Measurements from ENCODE around the gene AGT.
"Not testable (repeated sequence)": the region's sequence is repeated elsewhere in the genome, so short reads cannot be mapped to it uniquely, and the experiment has no call there.

The AGT gene

GRCh38 chr1:230744382-230744781, 30.5 kb upstream of the AGT start:
- peak; percentile 20 for DNase-seq (ENCODE audit: low read depth)

- no peak for DNase-seq (ENCODE audit: low read depth)
Observed at GRCh38 chr1:230743899-230744298, 30.0 kb upstream of the AGT start.

DNA sequence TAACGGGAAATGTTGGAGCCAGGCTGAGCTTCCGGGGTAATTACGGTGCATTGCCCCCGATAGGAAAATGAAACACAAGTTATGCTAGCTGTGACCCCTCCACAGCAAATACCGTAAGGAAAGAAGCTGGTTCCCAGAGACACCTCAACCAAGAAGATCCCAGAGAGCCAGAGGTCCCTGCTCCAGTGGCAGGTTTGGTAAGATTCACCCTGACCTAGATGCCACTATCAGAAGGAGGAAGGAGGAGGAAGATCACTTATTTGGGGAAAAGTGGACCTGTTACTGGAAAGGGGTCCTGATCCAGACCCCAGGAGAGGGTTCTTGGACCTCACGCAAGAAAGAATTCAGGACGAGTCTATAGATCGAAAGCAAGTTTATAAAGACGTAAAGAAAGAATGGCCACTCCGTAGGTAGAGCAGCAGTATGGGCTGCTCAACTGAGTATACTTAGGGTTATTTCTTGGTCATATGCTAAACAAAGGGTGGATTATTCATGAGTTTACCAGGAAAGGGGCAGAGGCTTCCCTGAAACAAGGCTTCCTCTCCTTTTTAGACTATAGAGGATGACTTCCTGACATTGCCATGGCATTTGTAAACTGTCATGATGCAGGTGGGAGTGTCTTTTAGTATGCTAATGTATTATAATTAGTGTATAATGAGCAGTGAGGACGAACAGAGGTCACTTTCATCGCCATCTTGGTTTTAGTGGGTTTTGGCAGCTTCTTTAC, 25.8 kb upstream of the AGT start:
- no peak for DNase-seq (ENCODE audit: low read depth)

DNA sequence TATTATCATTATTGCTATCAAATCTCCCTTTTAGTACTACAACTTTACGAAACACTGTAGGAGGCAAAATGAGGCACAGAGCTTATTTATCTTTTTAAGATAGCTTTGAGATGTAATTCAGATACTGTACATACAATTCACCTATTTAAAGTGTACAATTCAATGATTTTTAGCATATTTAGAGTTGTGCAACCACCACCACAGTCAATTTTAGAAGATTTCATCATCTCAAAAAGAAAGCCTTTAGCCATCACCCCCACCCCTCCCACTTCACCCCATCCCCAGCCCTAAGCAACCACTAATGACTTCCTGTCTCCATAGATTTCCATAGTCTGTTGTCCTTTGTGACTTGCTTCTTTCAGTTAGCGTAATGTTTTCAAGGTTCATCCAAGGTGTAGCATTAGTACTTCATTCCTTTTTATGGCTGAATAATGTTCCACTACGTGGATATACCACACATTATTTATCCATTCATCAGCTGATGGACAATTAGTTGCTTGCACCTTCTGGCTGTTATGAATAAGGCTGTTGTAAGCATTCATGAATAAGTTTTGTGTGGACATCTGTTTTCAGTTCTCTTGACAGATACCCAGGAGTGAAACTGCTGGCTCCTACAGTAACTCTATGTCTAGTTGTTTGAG, 23.8 kb upstream of the AGT start:
- DNase-seq (ENCODE audit: low read depth) = no peak

DNA sequence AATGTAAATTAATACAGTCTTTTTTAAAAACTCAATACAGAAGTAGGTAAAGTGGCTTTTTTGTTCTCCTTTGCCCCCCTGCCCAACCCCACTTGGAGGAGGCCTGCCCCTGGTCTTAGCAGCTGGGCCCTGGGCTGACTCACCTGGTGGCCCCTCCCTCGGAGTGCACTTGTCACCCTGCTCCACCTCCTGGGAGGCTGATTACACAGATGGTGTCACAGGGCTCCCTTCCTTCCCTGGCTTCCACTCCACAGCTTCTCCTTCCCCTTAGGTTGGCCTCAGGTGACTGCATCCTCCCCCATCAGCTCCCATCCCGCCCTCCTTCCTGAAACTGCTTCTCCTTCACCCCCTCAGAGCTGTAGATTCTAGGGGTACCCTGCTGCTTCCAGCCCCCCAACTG, 21.5 kb upstream of the AGT start:
- no peak for DNase-seq (ENCODE audit: low read depth)

GRCh38 chr1:230730977-230731376, 17.1 kb upstream of the AGT start:
- DNase-seq (ENCODE audit: low read depth) = no peak

- no peak for DNase-seq (ENCODE audit: low read depth)
Observed at GRCh38 chr1:230728710-230729392, 14.9 kb upstream of the AGT start.

DNA sequence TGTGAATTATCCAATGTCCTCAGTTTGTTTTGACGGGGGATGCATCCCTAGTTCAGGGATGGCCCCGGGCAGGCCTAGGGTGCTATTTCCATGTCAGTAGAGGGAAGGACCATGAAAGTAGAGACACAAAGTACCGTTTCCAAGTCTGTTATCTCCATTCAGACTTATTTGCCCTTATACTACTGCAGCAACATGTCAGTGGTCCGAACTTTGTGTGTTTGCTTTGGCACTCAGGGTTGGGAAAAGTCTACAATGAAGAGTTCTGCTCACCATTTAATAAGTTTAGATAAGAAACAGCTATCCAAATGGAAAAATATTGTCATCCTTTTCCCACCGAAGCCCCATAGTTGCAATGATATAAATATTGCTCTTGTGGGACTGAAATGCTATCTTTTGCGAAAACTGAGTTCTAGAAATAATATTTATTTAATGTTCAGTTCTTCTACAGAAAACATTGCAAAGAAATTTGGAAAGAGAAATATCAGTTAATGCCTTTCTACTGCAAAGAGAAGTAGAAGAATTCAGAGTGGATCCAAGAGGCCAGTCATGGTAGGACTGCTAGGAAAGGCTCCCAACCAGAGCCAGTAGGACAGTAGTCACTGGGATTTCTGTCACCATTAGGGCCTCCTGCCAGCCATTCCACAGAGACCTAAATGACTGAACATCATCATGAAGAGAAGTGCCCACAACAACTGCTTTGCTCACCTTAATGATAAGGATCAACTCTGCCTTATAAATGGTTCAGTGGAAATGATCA, 11.5 kb upstream of the AGT start:
- no peak for DNase-seq (ENCODE audit: low read depth)

GRCh38 chr1:230721849-230722522, 8.1 kb upstream of the AGT start:
- DNase-seq (ENCODE audit: low read depth) = not testable (repeated sequence)

DNA sequence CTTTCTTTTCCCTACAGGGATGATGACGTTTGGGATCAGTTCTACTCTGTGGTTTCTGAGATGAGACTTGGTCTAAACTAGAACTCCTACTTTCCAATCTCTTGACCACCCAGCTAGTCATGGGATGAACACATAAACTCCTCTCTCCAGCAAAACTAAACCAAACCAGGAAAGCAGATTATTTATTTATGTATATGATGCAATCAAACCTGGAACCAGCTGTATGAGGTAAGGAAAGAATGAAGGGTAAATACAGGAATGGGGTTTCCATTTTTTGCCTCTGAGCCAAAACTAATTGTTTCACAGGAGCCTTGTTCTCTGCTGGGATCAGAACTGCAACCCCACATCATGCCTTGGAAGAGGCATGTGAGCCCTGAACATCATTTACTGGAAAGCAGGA, 3.3 kb upstream of the AGT start:
- DNase-seq (ENCODE audit: low read depth) = no peak

GRCh38 chr1:230716453-230716852, 2.5 kb upstream of the AGT start:
- DNase-seq (ENCODE audit: low read depth) = not testable (repeated sequence)

GRCh38 chr1:230715510-230715909, 1.6 kb upstream of the AGT start:
- no peak for DNase-seq (ENCODE audit: low read depth)

DNA sequence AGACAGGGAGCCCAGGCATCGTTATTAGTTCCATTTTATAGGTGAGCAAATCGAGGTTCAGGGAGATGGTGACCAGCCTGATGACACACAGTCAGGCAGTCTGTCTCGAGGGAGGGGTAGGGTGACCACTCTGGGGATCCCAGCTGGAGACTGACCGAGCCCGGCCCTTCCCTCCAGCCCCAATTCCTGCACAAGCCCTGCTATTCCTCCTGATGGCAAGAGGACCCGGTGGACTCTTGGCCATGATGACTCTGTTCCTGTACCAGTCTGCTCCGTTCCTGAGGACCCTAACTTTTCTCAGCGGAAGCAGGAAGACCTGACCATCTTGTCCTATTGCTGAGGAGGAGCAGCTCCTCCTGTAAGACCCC, 391 bp downstream of the AGT start:
- no peak for DNase-seq (ENCODE audit: low read depth)

GRCh38 chr1:230713138-230713537, 784 bp downstream of the AGT start:
- no peak for DNase-seq (ENCODE audit: low read depth)

DNA sequence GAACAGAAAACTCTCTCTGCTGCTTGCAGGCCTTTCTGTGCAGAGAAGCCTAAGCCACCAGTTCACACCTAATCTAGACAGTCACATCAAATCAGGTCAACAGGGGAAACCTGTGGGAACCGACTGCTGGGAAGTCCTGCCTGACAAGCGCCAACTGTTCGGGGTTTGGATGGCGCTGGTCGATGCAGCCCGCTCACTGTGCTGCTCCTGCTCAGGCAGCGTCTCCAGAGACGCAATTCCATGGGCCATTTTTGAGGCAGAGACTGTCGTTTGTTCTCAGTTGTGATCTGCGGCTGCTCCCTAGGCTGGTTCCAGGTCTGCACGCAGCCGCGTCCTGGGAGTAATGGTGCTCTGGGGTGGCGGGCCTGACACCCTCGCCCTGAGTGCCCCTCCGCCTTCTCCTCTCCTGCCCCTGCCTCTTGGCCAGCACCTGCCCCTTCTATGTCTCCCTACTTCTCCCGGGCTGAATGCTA, 1.4 kb downstream of the AGT start:
- DNase-seq (ENCODE audit: low read depth) = no peak

DNA sequence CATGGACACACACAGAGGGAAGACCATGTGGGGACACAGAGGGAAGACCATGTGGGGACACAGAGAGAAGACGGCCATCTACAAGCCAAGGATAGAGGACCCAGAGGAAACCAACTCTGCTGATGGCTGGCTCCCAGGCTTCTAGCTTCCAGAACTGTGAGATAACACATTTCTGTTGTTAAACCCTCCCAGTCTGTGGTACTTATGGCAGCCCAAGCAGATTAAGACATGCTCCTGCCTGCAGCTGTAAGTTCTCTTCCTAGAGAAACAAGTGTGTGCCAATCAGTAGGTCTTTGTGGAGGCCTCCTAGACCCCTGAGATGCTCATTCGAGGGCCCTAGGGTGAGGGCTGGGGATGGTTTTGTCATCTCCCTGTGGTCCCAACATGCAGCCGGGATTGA, 2.7 kb downstream of the AGT start:
- DNase-seq (ENCODE audit: low read depth) = no peak

- DNase-seq (ENCODE audit: low read depth) = no peak
Observed at GRCh38 chr1:230710543-230710904, 3.4 kb downstream of the AGT start.

DNA sequence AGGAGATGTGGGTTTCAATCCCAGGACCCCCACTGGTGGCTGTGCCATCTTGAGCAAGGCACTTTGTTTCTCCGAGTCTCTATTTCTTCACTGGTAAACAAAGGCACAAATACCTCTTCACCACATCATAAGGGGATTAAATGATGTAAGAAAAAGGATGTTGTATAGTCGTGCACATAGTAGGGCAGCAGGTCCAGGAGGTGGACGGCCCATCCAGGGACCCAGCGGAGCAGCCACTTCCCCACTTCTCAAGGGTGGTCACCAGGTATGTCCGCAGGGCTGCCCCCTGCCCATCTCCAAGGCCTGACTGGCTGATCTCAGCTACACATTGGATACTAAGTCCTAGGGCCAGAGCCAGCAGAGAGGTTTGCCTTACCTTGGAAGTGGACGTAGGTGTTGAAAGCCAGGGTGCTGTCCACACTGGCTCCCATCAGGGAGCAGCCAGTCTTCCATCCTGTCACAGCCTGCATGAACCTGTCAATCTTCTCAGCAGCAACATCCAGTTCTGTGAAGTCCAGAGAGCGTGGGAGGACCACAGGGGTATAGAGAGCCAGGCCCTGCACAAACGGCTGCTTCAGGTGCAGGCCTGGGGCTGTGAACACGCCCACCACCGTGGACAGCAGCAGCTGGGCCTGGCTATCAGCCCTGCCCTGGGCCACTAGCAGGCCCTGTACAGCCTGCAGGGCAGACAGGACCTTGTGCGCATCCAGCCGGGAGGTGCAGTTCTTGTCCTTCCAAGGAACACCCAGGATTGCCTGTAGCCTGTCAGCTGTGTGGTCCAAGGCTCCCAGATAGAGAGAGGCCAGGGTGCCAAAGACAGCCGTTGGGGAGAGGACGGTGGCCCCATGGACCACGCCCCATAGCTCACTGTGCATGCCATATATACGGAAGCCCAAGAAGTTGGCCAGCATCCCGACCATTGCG, 4.0 kb downstream of the AGT start:
- DNase-seq (ENCODE audit: low read depth) = no peak

- no peak for DNase-seq (ENCODE audit: low read depth)
Observed at GRCh38 chr1:230708631-230709580, 5.0 kb downstream of the AGT start.

Data from non-pigmented ciliary epithelial cell (primary cell).